HG02642 (cell line): Measurements from ENCODE around the gene ALOX12.
"Not testable (repeated sequence)": the region's sequence is repeated elsewhere in the genome, so short reads cannot be mapped to it uniquely, and the experiment has no call there.

Source experiments
- ATAC-seq: cut with Tn5 transposase; IDR thresholded peaks from one replicate; pipeline ENCODE4 v1.9.1; 2021; ENCODE audit warnings: mild to moderate bottlenecking; ENCODE audit not compliant: unreplicated experiment, poor library complexity

ALOX12 gene, protein sequence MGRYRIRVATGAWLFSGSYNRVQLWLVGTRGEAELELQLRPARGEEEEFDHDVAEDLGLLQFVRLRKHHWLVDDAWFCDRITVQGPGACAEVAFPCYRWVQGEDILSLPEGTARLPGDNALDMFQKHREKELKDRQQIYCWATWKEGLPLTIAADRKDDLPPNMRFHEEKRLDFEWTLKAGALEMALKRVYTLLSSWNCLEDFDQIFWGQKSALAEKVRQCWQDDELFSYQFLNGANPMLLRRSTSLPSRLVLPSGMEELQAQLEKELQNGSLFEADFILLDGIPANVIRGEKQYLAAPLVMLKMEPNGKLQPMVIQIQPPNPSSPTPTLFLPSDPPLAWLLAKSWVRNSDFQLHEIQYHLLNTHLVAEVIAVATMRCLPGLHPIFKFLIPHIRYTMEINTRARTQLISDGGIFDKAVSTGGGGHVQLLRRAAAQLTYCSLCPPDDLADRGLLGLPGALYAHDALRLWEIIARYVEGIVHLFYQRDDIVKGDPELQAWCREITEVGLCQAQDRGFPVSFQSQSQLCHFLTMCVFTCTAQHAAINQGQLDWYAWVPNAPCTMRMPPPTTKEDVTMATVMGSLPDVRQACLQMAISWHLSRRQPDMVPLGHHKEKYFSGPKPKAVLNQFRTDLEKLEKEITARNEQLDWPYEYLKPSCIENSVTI

DNA sequence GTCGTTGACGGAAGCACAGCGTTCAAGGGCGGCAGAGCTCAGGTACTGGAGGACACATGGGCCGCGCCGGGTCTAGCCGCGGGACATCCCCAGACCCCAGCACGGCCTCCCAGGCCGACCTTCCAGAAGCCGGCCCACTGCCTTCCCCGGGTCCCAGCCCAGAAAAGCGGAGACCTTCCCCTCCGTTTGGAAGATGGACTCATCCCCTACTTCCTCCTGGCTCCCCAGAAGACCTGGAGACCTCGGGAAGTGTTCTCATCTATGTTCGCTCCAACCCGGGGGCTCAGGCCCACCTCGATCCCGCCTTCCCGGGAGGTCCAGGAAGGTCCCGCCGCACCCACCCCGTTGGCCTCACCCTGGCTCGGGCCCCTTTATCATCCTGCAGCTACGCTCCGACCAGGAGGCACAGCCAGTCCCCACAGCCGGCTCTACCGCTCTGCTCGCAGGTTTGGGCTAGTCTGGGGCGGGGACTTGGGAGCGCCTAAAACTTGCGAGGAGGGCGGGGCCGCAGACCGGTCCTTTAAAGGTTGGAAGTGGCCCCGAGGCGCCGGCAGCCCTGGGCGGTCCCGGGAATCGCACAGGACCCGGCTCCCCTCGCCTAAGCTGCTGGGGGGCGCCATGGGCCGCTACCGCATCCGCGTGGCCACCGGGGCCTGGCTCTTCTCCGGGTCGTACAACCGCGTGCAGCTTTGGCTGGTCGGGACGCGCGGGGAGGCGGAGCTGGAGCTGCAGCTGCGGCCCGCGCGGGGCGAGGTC, at the start of gene ALOX12:
Gene ALOX12, plus strand, starts transcription at position 550 of the 756 bp plus-strand sequence. Its CDS starts 69 bp downstream, at position 619.
- ATAC-seq, result no peak

DNA sequence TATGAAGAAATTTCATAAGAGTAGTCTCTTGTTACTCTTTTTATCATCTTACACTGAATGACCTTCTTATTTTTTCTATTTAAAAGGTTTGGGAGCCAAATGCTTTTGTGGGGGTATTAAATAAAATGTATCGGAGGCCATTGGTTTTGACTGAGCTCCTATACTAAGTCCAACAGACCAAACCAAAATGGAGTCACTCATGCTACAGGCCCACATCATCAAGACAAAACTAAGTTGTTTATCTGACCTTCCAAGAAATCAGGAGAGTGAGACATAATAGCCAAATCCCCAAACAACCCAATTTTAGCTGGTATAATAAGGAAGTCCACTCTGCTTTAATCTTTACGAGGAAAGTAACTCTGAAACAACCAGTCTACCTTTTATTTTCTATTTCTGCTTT, 48.1 kb upstream of the ALOX12 start:
- no peak for ATAC-seq

DNA sequence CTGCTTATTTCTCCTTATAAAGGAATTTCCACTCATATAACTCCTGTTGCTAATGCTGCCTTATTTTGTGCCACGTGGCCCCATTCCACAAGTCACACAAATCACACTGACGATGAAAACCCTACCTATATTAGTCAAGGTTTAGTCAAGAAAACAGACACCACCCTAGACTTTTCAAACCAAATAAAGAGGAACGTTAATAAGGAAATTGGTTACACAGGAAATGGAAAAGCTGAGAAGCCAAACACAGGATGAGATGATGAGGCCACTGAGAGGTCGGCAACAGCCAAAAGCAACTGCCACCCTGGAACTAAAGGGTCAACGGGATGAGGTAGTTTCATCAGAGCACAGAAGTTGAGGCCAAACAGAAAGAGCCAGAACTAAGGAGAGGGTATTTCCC, 47.3 kb upstream of the ALOX12 start:
- no peak for ATAC-seq

DNA sequence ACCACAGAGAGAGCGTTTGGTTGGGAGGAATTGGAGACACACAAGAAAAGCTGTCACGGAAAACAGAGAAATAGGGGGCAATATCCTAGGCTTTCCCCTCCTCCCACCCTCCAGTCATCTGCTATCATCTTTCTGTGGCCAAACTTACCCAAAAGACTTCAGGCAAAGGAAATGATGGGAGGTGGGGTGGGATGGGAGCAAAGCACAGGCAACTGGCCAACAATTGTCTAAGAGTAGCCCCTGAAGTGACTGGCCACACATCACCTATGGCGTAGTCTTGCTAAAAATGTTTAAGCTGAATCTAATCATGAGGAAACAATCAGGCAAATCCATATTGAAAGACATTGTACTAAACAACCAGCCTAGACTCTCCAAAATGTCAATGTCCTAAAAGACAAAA, 46.9 kb upstream of the ALOX12 start:
- ATAC-seq, result no peak

DNA sequence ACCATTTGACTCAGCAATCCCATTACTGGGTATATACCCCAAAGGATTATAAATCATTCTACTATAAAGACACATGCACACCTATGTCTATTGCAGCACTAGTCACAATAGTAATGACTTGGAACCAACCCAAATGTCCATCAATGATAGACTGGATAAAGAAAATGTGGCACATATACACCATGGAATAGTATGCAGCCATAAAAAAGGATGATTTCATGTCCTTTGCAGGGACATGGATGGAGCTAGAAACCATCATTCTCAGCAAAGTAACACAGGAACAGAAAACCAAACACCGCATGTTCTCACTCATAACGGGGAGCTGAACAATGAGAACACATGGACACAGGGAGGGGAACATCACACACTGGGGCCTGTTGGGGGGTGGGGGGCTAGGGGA, 44.9 kb upstream of the ALOX12 start:
- not testable (repeated sequence) for ATAC-seq

DNA sequence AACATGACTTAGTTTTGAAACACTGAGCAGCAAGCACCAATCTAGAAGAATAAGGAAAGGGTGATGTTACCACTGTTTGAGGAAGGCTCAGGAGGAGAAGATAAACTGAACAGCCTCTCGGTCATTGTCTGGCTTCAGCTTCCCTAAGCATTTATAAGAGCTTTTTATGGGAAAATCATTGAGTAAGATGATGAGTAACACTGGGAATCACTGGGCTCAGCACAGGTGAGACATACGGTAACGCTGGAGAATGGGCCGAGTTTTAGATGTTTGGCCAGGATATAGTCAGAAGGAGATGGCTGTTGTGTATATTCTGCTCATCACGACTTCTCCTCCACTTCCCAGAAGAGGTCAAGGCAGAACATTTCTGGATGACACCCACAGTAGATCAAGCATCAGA, 42.2 kb upstream of the ALOX12 start:
- ATAC-seq, result no peak

DNA sequence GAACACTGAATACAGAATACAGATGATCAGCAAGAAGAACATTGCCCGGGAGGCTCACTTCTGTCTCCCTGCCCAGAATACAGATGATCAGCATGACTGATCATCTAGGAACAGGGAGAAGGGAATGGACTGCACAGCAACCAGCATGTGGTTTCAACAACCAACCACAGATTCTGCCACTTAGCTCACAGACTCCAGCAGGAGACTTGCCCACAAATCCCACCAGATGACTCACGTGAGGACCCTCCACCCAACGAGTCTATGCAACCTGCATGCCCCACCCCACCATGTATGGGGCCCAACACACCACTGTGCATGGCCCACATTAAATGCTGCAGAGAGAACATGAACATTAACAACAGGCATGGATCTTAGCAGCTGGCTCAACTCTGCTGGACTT, 36.1 kb upstream of the ALOX12 start:
- ATAC-seq, result no peak

DNA sequence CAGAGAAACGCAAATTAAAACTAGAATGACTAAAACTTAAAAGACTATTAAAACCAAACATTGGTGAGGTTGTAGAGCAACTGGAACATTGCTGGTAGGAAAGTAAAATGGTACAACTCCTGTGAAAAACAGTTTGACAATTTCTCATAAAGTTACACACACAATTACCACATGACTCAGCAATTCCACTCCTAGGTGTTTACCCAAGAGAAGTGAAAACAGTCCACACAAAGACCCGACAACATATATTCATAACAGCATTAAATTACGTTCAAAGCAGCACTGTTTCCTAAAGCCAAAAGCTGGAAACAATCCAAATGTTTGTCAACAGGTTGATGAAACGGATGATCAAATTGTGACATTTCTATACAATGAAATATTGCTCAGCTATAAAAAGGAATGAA, 26.5 kb upstream of the ALOX12 start:
- ATAC-seq, result no peak

DNA sequence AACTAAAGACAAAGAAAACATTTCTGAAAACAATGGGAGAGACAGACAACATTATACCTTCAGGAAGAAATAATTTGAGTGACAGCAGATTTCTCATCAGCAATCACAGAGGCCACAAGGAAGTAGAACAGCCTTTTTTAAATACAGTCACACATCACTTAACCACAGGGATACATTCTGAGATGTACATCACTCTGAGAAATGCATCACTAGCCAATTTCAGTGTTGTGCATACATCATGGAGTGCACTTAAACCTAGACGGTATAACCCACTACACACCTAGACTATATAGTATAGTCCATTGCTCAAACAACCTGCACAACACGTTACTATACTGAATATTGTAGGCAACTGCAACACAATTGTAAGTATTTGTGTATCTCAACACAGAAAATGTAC, 24.9 kb upstream of the ALOX12 start:
- ATAC-seq, result no peak

DNA sequence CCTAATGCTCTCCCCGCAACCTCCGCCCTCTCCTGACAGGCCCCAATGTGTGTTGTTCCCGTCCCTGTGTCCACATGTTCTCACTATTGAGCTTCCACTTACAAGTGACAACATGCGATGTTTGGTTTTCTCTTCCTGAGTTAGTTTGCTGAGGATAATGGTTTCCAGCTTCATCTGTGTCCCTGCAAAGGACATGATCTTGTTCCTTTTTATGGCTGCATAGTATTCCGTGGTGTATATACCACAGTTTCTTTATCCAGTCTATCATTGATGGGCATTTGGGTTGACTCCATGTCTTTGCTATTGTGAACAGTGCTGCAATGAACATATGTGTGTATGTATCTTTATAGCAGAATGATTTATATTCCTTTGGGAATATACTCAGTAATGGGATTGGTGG, 16.4 kb upstream of the ALOX12 start:
- not testable (repeated sequence) for ATAC-seq

DNA sequence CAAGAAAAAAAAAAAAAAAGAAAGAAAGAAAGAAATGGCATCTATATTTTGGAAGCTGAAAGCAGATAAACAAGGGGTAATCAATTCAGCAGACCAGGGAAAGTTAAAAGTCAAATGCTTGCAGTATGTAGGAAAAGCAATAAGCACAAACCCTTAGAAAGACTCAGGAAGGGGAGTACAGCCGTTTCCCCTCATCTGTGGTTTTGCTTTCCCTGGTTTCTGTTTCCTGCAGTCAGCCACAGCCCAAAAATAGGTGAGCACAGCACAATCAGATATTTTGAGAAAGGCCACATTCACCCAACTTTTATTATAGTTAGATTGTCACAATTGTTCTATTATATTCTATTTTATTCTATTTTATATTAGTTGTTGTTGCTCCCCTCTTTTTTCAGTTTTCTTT, 14.4 kb upstream of the ALOX12 start:
- ATAC-seq, result no peak

DNA sequence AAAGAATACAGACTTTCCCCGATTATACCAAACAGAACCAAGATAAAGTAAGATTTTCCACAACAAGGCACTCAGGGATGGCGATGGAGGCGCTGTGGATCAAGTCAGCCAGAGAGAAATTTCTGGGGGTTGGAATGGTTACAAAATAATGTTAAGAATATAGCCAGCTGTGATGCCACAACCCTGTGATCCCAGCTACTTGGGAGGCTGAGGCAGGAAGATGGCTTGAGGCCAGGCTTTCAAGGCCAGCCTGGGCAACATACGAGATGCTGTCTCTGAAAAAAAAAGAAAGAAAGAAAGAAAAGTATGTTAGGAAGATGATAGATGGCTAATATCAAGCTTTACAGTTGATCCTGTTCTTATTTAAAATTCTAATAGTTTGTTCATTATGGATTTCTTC, 10.6 kb upstream of the ALOX12 start:
- ATAC-seq, result no peak

DNA sequence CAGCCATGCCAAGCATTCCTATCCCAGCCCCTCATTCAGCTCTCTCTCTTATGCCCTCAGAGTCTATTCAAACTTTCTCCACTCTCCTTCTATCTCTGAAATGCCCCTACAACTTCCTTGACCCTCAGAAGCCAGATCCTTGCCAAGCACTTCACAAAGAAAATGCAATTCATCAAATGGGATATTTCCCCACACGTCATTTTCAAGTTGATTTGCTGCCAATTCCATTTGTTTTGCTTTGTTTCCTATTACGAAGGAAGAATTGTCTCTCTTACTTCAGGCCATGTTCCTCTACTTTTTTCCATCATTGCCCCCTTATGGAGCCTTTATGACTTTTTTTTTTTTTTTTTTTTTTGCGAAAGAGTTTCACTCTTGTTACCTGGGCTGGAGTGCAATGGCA, 9.2 kb upstream of the ALOX12 start:
- ATAC-seq, result no peak

DNA sequence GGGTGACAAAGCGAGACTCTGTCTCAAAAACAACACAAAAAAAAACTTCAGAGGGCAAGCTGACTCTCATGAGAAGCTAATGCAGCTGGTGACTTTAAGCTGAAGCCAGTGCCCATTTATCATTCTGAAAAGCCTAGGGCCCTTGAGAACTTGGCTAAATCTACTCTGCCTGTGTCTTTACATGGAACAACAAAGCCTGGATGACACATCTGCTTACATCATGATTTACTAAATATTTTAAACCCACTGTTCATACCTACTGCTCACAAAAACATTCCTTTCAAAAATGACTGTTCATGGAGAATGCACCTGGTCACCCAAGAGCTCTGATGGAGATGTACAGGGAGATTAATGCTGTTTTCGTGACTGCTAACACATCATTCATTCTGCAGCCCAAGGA, 6.1 kb upstream of the ALOX12 start:
- no peak for ATAC-seq

DNA sequence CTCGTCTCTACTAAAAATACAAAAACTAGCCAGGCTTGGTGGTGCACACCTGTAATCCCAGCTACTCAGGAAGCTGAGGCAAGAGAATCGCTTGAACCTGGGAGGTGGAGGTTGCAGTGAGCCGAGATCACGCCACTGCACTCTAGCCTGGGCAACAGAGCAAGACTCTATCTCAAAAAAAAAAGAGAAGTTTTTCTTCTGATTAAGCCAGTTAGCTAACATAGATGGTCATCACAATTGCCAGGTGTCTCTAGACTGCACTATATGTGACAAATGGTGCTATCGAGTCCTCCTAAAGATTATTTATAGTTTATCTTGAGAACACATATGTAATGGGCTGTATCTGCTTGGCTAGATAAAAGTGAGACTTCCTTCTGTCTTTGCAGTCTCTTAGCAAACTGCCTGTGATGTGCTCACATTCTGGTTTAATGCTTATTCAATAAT, 2.2 kb upstream of the ALOX12 start:
- ATAC-seq, result not testable (repeated sequence)

DNA sequence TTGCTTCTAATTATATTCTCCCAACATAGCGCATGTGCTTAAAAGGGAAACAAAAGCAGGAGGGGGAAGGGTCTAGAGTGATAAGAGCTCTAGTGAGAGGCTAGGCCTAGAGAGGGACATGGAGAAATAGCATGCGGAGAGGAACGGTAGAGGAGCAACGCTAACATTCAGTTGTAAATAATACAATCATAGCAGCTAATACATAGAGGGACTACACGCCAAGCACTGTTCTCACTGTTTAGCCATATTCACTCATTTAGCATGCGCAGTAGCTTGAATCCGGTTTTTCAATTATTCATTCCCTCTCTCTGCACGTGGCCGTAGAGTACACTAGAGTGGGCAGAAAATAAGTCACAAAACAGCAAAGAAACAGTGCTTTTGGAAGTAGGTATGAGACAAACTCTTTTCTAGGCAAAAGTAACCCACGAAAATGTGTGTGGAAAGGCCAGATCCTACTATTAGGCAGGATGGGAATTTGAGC, 1.7 kb upstream of the ALOX12 start:
- ATAC-seq, result no peak

DNA sequence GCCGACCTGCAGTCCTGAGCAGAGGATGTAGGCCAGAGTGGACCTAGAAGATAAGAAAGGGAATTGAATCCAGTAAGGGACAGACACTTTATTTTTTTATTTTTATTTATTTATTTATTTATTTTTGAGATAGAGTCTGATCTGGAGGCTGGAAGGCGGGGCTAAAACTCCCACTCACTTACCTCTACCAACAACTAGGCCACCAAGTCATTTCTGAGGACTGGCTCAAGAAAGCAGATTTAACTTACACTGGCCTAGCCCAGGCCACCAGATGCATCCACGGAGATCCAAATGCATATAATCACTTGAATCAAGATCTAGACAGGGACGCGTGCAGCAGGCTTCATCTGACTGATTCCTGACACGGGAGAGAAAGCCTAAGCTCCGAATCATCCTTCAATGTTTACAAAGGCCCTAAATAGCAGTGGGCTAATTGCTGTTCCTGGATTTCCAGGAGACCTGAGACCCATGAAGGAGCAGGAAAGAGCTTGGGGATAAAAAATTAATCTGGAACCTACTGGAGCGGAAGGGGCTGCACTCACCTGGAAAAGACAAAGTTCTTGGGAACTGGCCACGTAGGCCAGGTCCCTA, 1.1 kb upstream of the ALOX12 start:
- no peak for ATAC-seq

DNA sequence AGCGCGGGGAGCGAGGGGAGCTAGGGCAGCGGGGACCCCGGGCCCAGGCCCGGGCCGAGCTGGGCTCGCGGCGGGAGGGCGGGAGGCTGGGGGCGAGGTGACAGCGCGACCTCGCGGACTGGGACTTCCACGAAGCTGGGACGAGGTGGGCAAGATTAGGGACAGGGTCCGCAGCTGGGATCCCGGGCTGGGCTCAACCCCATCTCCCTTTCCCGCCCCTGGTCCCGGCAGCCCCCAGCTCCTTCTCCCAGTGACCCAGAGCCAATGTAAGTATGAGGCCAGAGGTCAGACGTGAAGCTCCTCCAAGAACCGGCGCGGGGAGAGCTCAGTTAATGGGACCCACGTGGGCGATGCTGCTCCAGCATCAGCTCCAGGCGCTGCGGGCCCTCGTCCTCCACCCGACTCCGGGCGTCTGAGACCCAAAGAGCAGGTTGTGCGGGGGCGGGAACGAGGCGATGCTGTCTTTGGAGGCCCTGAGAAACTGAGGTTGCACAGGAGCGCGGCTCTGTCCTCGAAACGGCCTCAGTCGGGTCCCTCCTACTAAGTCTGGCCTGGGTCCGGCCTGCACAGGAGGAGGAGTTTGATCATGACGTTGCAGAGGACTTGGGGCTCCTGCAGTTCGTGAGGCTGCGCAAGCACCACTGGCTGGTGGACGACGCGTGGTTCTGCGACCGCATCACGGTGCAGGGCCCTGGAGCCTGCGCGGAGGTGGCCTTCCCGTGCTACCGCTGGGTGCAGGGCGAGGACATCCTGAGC, 585 bp downstream of the ALOX12 start:
- ATAC-seq, result no peak

DNA sequence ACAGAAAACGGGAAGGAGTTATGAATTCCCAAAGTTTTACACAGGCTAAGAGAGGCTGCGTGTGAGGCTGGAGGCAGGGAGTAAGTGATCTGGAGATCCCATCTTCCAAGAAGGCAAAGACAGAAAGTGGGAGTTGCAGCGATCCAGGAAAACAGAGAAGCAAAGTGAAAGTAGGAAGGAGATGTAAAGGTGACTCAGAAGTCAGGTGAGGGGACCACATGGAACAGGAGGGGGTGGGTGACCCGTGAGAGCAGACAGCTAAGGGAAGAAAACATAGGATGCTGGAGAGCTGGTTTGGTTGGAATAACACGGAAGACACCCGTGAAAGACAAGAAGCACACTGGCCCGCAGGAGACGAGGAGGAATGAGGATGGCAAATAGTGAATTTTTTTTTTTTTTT, 1.3 kb downstream of the ALOX12 start:
- ATAC-seq, result no peak
